Spleen (tissue), 7 donors: ENCODE measurements around the gene CEP350.

Experiments
- POLR2A ChIP-seq, 3 donors: fragments of 450-650 bp; IDR thresholded peaks; one replicate each; pipeline ENCODE4 v1.5.1; 2017; ENCODE audit warnings: antibody characterized with exemption in 3 of 3, mild to moderate bottlenecking in 1 of 3
- TF ChIP-seq, protein P1 (sequence below), 11 experiments: fragments of 200-600 bp in 7 of 11; fragments of 450-650 bp in 4 of 11; sonication (generic) in 4 of 11; IDR thresholded peaks in 8 of 11; conservative IDR thresholded peaks in 3 of 11; 1 replicate in 7 of 11; 2 replicates in 4 of 11; pipeline versions ENCODE4 v1.4.0 to v1.8.0; 2016 to 2021; ENCODE audit warnings: antibody characterized with exemption in 11 of 11, inconsistent platforms in 4 of 11, mild to moderate bottlenecking in 1 of 11
- donor health status: DM: no; HTN: no; CAD: no; lungs with moderate emphysema.
- donor health status: DM: no; HTN: no; CAD: no.
- donor health status: DM: no; HTN: no; CAD: no.

DNA sequence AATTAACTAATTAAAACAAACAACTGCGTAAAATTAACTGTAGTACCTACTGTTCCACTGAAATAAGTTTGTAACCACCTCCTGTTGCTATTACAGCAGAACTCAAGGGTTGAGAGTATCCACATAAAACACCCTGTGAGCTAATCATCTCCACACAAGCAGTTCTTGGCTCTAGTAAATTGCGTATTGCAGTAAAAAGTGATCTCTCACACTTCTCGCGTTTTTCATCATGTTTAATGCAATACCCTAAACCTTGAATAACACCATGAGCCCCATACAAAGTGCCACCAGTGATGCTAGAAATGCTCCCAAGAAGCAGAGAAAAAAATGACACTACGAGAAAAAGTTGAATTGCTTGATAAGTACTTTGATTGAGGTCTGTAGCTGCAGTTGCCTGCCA, 29.3 kb upstream of the CEP350 start:
- TF ChIP-seq, protein P1, sequence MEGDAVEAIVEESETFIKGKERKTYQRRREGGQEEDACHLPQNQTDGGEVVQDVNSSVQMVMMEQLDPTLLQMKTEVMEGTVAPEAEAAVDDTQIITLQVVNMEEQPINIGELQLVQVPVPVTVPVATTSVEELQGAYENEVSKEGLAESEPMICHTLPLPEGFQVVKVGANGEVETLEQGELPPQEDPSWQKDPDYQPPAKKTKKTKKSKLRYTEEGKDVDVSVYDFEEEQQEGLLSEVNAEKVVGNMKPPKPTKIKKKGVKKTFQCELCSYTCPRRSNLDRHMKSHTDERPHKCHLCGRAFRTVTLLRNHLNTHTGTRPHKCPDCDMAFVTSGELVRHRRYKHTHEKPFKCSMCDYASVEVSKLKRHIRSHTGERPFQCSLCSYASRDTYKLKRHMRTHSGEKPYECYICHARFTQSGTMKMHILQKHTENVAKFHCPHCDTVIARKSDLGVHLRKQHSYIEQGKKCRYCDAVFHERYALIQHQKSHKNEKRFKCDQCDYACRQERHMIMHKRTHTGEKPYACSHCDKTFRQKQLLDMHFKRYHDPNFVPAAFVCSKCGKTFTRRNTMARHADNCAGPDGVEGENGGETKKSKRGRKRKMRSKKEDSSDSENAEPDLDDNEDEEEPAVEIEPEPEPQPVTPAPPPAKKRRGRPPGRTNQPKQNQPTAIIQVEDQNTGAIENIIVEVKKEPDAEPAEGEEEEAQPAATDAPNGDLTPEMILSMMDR (IDR thresholded peaks at IDR 0.05 in 8 of 11, conservative IDR thresholded peaks at IDR 0.05 in 3 of 11): no peak
- no peak for TF ChIP-seq POLR2A (IDR thresholded peaks at IDR 0.05)
